Tibial nerve (tissue), 3 donors: Measurements from ENCODE around the gene STARD3.

Experiments
- CTCF ChIP-seq, 5 experiments: fragments of 200-600 bp in 3 of 5; fragments of 450-650 bp in 2 of 5; sonication (generic) in 3 of 5; IDR thresholded peaks; one replicate each; pipeline ENCODE4 v1.5.1; 2016 to 2019; ENCODE audit warnings: antibody characterized with exemption in 5 of 5, mild to moderate bottlenecking in 3 of 5, moderate library complexity in 2 of 5
- POLR2A ChIP-seq, 2 donors: fragments of 450-650 bp; IDR thresholded peaks; one replicate each; pipeline ENCODE4 v1.6.1; 2017; ENCODE audit warnings: antibody characterized with exemption in 2 of 2, mild to moderate bottlenecking in 2 of 2, moderate library complexity in 2 of 2

GRCh38 chr17:39608142-39608981 is 28.6 kb upstream of the STARD3 start:
- TF ChIP-seq CTCF (IDR thresholded peaks at IDR 0.05), result no peak
- no peak for TF ChIP-seq POLR2A (IDR thresholded peaks at IDR 0.05)
